ENCODE results near the gene MORF4L1.

GRCh38 chr15:78934655-78935023 lies 61.9 kb downstream of the MORF4L1 start:
- TF ChIP-seq CTCF (IDR thresholded peaks at IDR 0.05) (no peak), EP300 (IDR thresholded peaks at IDR 0.05) (no peak)

Measured in stomach (tissue), 4 donors.